HepG2 (cell line): ENCODE measurements around the gene C16orf54. TPM values are rescaled to one million over a fixed set of nuclear protein-coding genes. Genes with fewer than 3 reads are reported as not detected.
A peak's percentile ranks its signal among the peaks of the same experiment; 100 is the strongest.

ENCODE experiments used
- ATF7-NPFF ChIP-seq: sonication (generic); formaldehyde crosslinking; IDR thresholded peaks from 2 replicates; pipeline ENCODE4 v1.8.1; 2023; ENCODE audit warnings: mild to moderate bottlenecking, low read depth, missing genetic modification reagents, moderate library complexity
- CBX5 ChIP-seq: sonication (generic); formaldehyde crosslinking; IDR thresholded peaks from 2 replicates; pipeline ENCODE4 v1.4.0; 2020; ENCODE audit warnings: missing genetic modification reagents, borderline replicate concordance
- FOXC1 ChIP-seq: sonication (generic); formaldehyde crosslinking; IDR thresholded peaks from 2 replicates; pipeline ENCODE4 v1.8.0; 2022; ENCODE audit warnings: mild to moderate bottlenecking, missing genetic modification reagents, borderline replicate concordance
- GZF1 ChIP-seq: sonication (generic); formaldehyde crosslinking; IDR thresholded peaks from 2 replicates; pipeline ENCODE4 v1.5.1; 2020; ENCODE audit warnings: mild to moderate bottlenecking, missing genetic modification reagents
- MEIS1 ChIP-seq: sonication (generic); formaldehyde crosslinking; IDR thresholded peaks from 2 replicates; pipeline ENCODE4 v1.9.0; 2021; ENCODE audit warnings: mild to moderate bottlenecking, missing genetic modification reagents, moderate library complexity, borderline replicate concordance
- MXD4 ChIP-seq: IDR thresholded peaks from 2 replicates; pipeline ENCODE4 v1.6.1; 2016; ENCODE audit warnings: mild to moderate bottlenecking, missing biosample characterization, missing genetic modification reagents
- NFE2L2 ChIP-seq: fragments of 150-350 bp; IDR thresholded peaks from 2 replicates; pipeline ENCODE4 v1.6.1; 2014; ENCODE audit warnings: low read length
- NR2F6 ChIP-seq, 2 experiments: IDR thresholded peaks; 2 replicates each; pipeline ENCODE4 v1.6.1; 2016; ENCODE audit warnings: antibody characterized with exemption in 1 of 2, mild to moderate bottlenecking in 1 of 2
- REL ChIP-seq: sonication (generic); formaldehyde crosslinking; conservative IDR thresholded peaks from 2 replicates; pipeline ENCODE4 v1.8.0; 2022; ENCODE audit warnings: mild to moderate bottlenecking, missing genetic modification reagents, moderate library complexity
- SMARCC2 ChIP-seq: fragments of 450-650 bp; IDR thresholded peaks from 2 replicates; pipeline ENCODE4 v1.6.1; 2017; ENCODE audit warnings: antibody characterized with exemption, mild to moderate bottlenecking
- SRY ChIP-seq: sonication (generic); formaldehyde crosslinking; IDR thresholded peaks from 2 replicates; pipeline ENCODE4 v1.8.0; 2022; ENCODE audit warnings: mild to moderate bottlenecking, missing genetic modification reagents
- ZBTB20 ChIP-seq: sonication (generic); formaldehyde crosslinking; IDR thresholded peaks from 2 replicates; pipeline ENCODE4 v1.8.1; 2023; ENCODE audit warnings: missing genetic modification reagents, low read depth, mild to moderate bottlenecking, borderline replicate concordance
- ZNF101 ChIP-seq: sonication (generic); formaldehyde crosslinking; IDR thresholded peaks from 2 replicates; pipeline ENCODE4 v1.4.0; 2020; ENCODE audit warnings: mild to moderate bottlenecking, low read depth, missing genetic modification reagents, borderline replicate concordance
- ZNF136 ChIP-seq: sonication (generic); formaldehyde crosslinking; IDR thresholded peaks from 2 replicates; pipeline ENCODE4 v1.8.1; 2022; ENCODE audit warnings: low read depth, mild to moderate bottlenecking, moderate library complexity, missing genetic modification reagents
- ZNF138 ChIP-seq: sonication (generic); formaldehyde crosslinking; IDR thresholded peaks from 2 replicates; pipeline ENCODE4 v1.5.0; 2020; ENCODE audit warnings: mild to moderate bottlenecking, low read depth, missing genetic modification reagents
- ZNF224 ChIP-seq: sonication (generic); formaldehyde crosslinking; IDR thresholded peaks from 2 replicates; pipeline ENCODE4 v1.5.0; 2020; ENCODE audit warnings: mild to moderate bottlenecking, missing genetic modification reagents
- ZNF232 ChIP-seq: sonication (generic); formaldehyde crosslinking; IDR thresholded peaks from 2 replicates; pipeline ENCODE4 v1.4.0; 2020; ENCODE audit warnings: missing genetic modification reagents, borderline replicate concordance
- ZNF34 ChIP-seq: sonication (generic); formaldehyde crosslinking; IDR thresholded peaks from 2 replicates; pipeline ENCODE4 v1.4.0; 2020; ENCODE audit warnings: mild to moderate bottlenecking, missing genetic modification reagents, borderline replicate concordance
- ZNF343 ChIP-seq: sonication (generic); formaldehyde crosslinking; IDR thresholded peaks from 2 replicates; pipeline ENCODE4 v1.4.0; 2020; ENCODE audit warnings: mild to moderate bottlenecking, missing genetic modification reagents
- ZNF790 ChIP-seq: sonication (generic); formaldehyde crosslinking; IDR thresholded peaks from 2 replicates; pipeline ENCODE4 v1.8.0; 2022; ENCODE audit warnings: missing genetic modification reagents, mild to moderate bottlenecking, borderline replicate concordance
- polyA plus RNA-seq, 8 experiments: library from polyadenylated mRNA; depleted of rRNA in 3 of 8; stranded (reverse) in 7 of 8; unstranded in 1 of 8; fragments of >200 nt; fragmentation: Illumina TruSeq in 4 of 8; extraction: Trizol in 4 of 8; gene quantifications; 2 replicates each; pipeline versions ENCODE4 v1.2.1 to v1.2.3, GENCODE V29; 2011 to 2016; ENCODE audit warnings: low read depth in 4 of 8, missing spikeins in 1 of 8, mixed read lengths in 1 of 8; ENCODE audit not compliant: insufficient read depth in 1 of 8
- total RNA-seq, 5 experiments: library from RNA; depleted of rRNA; stranded (reverse); fragments of >200 nt; fragmentation: Illumina TruSeq; extraction: Trizol; gene quantifications; 2 replicates each; pipeline ENCODE4 v1.2.3, GENCODE V29; 2016; ENCODE audit warnings: low read depth in 1 of 5
- TF ChIP-seq, protein P1 (sequence below): sonication (generic); formaldehyde crosslinking; IDR thresholded peaks from 2 replicates; pipeline ENCODE4 v1.5.1; 2020; ENCODE audit warnings: mild to moderate bottlenecking, moderate library complexity, missing genetic modification reagents
- TF ChIP-seq, protein P2 (sequence below): sonication (generic); formaldehyde crosslinking; IDR thresholded peaks from 2 replicates; pipeline ENCODE4 v1.8.0; 2022; ENCODE audit warnings: missing genetic modification reagents, low read depth, mild to moderate bottlenecking, borderline replicate concordance
- TF ChIP-seq, protein P3 (sequence below): sonication (generic); formaldehyde crosslinking; IDR thresholded peaks from 2 replicates; pipeline ENCODE4 v1.4.0; 2020; ENCODE audit warnings: missing genetic modification reagents

The C16orf54 gene
- total and polyA plus RNA-seq, 2 of the 13 experiments (the other 11 are each of a cell fraction or from before 2014, with no cell fraction given) = not detected

DNA sequence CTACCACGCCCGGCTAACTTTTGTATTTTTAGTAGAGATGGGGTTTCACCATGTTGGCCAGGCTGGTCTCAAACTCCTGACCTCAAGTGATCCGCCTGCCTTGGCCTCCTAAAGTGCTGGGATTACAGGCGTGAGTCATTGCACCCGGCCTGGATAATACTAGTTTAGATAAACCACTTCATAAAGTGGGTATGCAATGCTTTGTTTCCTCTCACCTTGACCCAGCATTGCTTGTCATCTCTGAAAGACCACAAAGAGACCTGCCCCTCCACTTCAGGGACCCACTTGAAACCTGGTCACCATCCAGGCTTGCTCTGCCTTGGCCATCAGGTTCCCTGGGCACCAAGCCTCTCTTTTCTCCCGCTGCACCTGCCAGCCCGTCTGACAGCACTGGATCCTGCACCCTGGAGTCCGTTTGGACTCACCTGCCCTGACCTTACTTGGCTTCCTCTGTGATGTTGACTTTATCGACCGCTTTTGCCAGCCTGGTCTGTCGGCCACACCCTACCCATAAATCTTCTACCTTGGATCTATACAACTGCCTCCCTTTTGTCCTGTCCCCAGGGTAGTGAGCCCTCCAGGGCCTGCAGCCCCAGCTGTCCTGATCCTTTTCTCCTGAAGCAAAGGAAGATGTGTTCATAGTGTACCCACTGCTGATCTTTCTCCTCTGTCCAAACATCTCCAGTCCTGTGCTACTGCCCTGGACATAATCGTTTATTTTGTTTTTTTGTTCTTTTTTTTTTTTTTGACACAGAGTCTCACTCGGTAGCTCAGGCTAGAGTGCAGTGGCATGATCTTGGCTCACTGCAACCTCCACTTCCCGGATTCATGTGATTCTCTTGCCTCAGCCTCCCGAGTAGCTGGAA is 19.6 kb upstream of the C16orf54 start (continued):
- TF ChIP-seq ZNF34 = no peak
- TF ChIP-seq, protein P1, sequence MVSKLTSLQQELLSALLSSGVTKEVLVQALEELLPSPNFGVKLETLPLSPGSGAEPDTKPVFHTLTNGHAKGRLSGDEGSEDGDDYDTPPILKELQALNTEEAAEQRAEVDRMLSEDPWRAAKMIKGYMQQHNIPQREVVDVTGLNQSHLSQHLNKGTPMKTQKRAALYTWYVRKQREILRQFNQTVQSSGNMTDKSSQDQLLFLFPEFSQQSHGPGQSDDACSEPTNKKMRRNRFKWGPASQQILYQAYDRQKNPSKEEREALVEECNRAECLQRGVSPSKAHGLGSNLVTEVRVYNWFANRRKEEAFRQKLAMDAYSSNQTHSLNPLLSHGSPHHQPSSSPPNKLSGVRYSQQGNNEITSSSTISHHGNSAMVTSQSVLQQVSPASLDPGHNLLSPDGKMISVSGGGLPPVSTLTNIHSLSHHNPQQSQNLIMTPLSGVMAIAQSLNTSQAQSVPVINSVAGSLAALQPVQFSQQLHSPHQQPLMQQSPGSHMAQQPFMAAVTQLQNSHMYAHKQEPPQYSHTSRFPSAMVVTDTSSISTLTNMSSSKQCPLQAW = peak; percentile 91
- no peak; the same call in 1 of the 2 replicates for TF ChIP-seq ZNF343
- TF ChIP-seq ZNF224 = peak; percentile 51; the same call in 1 of the 2 replicates
- peak; percentile 94; the same call in 1 of the 2 replicates for TF ChIP-seq ZNF232 (CRISPR knock-in tag)
- 0 out of 2 replicates have a peak, but pooled peaks have one; percentile 58 for TF ChIP-seq GZF1 (CRISPR knock-in tag)
- TF ChIP-seq ZNF138 (CRISPR knock-in tag) = no peak
- TF ChIP-seq NFE2L2 = peak; percentile 13; the same call in 1 of the 2 replicates
- no peak for TF ChIP-seq ZNF101
- peak; percentile 86; the same call in 1 of the 2 replicates for TF ChIP-seq ZBTB20 (CRISPR knock-in tag)
- peak; percentile 86 for TF ChIP-seq ATF7-NPFF
- 0 out of 2 replicates have a peak, but pooled peaks have one; percentile 57 for TF ChIP-seq SMARCC2
- TF ChIP-seq MXD4 (CRISPR knock-in tag) = peak; percentile 21; the same call in 1 of the 2 replicates
- TF ChIP-seq ZNF790 (CRISPR knock-in tag) = no peak
- peak; percentile 64; the same call in 1 of the 2 replicates for TF ChIP-seq ZNF136 (CRISPR knock-in tag)
- TF ChIP-seq REL = no peak
- TF ChIP-seq FOXC1 = peak; percentile 88
- peak; percentile 100 for TF ChIP-seq MEIS1 (CRISPR knock-in tag)
- TF ChIP-seq, protein P2, sequence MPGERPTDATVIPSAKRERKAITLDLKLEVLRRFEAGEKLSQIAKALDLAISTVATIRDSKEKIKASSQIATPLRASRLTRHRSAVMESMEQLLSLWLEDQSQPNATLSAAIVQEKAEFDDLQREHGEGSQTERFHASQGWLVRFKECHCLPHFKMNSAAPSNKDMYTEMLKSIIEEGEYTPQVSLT (CRISPR knock-in tag) = no peak
- TF ChIP-seq CBX5 (CRISPR knock-in tag) = peak; percentile 75; the same call in 1 of the 2 replicates
- TF ChIP-seq NR2F6 (IDR thresholded peaks at IDR 0.05) = peak; percentile 90
- TF ChIP-seq NR2F6 (CRISPR knock-in tag; IDR thresholded peaks at IDR 0.05) = peak; percentile 97
- TF ChIP-seq, protein P3, sequence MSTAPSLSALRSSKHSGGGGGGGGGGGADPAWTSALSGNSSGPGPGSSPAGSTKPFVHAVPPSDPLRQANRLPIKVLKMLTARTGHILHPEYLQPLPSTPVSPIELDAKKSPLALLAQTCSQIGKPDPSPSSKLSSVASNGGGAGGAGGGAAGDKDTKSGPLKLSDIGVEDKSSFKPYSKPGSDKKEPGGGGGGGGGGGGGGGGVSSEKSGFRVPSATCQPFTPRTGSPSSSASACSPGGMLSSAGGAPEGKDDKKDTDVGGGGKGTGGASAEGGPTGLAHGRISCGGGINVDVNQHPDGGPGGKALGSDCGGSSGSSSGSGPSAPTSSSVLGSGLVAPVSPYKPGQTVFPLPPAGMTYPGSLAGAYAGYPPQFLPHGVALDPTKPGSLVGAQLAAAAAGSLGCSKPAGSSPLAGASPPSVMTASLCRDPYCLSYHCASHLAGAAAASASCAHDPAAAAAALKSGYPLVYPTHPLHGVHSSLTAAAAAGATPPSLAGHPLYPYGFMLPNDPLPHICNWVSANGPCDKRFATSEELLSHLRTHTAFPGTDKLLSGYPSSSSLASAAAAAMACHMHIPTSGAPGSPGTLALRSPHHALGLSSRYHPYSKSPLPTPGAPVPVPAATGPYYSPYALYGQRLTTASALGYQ = peak; percentile 96
- TF ChIP-seq SRY (CRISPR knock-in tag) = peak; percentile 88
